GM18498 (cell line): Measurements from ENCODE around the gene MID1.

Source experiments
- ATAC-seq: cut with Tn5 transposase; IDR thresholded peaks from one replicate; pipeline ENCODE4 v1.9.1; 2021; ENCODE audit warnings: mild to moderate bottlenecking, moderate library complexity; ENCODE audit not compliant: unreplicated experiment

The MID1 gene

DNA sequence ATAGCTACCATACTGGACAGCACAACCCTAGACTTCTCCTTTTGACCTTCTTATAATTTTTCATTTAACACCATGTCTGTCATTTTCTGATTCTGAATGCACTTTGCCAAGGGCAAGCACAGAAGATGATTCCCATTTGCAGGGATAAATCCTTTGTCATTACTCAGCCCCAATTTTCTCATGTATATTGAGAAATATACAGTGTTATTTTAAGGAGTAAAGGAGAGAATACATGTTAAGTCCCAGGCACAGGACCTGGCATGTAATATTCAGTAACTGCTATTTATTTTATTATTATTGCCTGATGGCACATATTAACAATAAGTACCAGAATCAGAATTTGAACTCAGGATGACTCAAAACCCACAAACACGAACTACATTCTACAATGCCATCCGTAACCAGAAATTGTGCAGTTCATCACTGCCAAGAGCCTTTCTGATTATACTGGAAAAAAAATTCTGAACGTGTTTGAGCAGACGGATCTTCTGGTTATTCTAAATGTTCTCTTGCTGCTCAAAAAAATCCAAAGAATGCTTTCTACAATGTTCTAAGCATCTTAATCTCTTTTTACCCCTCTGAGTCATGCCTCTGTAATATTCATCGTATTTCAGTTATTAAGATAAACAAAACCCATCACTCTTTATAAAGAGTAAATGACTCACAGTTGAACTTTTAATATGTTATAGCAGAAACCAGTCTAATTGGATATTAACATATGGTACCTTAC lies 170.0 kb downstream of the MID1 start:
- ATAC-seq: no peak

DNA sequence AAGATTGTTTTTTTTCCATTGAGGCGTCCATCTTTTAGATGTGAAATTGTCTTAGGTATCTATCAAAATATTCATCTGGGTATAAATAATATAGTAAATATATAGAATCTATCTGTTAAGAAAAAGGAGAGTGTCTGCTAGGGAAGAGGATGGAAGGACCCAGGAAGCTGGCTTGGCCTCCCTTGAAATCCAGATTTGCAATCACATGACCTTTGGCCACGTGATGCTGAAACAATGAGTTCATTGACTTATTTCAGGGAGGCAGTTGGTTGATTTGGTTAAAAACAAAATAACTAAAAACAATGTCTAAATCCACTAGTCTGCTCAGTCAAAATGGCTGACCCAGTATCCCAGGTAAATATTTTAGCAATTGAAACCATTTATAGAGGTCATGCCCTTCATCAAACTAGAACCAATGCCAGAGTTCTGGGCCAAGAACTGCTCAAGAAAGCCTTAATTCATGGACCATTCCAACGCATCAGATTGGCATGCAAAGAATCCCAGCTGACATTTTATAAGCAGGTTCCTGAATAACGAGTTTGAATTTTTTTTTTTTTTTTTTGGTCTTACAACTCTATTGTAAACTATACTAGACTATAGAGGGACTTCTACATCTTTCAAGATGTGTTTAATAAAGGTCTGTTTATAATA lies 172.7 kb downstream of the MID1 start:
- ATAC-seq: no peak

DNA sequence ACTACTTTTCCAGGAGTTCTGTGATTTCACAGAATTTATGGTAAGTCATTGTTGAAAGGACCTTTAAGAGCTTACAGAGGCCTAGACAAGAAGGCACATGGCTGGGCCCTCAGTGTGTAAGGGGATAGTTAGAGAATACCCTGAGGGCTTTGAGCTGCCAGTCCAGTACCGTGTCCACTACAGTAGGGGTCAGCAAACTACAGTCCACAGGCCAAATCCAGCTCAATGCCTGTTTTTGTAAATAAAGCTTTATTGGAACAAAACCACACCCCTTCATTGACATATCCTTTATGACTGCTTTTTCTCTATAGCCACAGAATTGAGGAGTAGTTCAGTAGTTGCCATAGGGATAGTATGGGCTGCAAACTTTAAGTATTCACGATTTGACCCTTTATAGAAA lies 176.2 kb downstream of the MID1 start:
- ATAC-seq: no peak

DNA sequence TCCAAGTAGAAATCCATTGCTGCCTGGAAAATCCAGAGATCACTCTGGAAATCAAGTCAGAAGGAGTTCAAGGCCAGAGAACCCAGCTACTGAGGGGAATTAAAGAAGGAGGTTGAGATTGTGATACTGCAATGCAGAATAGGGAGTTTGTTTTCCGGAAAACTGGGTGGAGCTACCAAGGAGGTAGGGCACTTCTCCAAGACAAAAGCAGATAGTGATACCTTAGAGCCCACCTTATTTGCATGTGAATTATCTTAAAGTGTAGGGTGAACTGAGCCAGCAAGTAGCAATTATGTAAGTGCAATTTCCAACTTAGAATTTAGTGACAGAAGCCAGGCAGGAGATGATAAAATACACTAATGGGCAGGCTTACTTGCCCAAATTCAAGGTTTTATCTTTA lies 178.9 kb downstream of the MID1 start:
- no peak for ATAC-seq

DNA sequence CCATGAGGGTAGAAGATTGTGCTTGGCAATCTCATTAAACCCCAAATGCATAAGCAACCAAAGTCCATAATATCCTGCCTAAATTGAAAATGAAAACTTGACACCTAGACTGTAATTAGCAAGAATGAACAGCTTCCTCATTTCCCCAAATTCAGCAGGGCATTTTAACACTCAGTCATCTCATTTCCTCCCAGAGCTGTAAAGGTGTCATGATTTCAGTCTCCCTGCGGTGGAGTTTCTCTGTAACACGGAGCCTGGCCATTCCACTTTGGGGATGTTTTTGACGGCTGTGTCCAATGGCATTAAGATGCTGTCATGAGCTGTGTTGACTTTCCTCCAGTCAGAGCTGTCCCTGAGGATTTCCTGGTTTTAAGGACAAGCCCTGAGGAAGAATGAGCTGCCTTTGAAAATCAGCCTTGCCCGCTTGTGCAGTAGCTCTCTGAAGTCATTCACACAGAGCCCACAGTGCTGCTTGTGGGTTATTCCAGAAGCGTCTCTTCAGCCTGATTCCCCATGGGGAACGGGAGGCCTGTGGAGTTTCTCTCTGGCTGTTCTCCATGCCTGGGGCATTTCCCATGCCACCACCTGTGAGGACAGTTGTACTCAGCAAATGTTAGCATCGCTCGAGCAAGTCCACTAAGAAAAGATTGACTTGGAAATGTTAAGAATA lies 187.0 kb downstream of the MID1 start:
- ATAC-seq: no peak

DNA sequence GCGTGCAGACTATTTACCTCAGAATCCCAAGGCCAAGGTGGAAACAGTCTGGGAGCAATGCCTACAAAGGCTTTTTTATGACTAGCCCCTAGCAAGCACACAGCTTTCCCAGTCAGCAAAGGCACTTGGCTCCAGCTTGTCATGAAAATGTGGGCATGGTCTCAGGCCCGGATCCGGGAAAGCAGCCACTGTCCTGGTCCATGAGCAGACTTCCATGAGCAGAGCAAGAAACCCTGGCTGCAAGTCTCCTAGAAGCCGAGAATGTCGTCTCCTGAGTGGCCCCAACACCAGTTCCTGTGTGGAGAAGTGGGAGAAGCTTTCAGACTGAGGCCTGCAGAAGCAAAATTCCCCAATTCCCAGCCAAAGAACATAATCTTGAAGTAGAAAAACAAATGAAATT lies 190.5 kb downstream of the MID1 start:
- no peak for ATAC-seq

DNA sequence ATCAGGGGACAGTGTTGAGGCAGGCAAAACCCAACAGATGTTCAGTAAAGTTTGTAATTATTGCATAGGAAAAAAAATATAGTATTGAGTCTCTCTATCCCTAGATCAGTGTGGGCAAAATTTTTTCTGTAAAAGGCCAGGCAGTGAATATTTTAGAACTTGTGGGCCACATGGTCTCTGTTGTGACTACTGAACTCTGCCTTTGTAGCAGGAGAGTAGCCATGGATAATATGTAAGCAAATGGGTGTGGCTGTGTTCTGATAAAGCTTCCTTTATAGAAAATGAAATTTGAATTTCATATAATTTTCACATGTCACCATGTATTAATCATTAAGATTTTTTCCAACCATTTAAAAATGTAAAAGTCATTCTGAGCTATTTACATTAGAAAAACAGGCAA lies 193.1 kb downstream of the MID1 start:
- no peak for ATAC-seq

DNA sequence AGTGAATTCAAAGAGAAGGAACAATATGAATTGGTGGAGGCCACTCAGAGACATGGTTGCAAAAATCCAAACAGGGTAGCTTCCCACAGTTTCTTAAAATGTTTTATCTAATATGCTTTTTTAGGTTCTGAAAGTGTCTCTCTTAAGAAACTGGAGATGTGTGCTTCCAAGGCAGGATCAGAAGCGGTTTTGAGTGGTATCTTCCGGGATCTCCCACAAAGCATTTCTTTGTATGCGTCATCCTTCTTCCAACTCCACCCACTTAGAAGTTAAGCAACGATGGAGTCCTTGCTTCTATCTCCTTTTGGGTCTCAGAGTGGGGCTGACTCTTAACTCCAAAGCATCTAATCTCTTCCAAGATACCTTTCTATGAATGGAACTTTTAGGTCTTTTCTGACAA lies 196.7 kb downstream of the MID1 start:
- no peak for ATAC-seq

DNA sequence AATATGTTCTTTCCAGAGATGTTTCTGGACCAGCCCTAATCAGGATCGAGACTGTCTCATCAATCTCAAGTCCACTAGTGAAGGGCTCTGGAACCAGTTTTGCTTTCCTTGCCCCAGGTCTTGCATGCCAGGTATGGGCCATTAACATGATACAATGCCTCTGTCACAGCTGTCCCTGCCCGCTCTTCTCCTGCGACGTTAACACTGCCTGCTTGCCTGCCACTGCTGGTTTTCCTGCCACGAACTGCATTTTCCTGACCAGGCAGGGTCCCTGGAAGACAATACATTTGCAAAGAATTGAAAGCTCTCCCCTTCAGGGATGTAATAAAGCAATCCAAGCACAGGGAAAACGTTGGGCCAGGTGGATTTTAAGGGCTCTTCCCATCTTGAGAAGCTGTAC lies 200.3 kb downstream of the MID1 start:
- no peak for ATAC-seq

DNA sequence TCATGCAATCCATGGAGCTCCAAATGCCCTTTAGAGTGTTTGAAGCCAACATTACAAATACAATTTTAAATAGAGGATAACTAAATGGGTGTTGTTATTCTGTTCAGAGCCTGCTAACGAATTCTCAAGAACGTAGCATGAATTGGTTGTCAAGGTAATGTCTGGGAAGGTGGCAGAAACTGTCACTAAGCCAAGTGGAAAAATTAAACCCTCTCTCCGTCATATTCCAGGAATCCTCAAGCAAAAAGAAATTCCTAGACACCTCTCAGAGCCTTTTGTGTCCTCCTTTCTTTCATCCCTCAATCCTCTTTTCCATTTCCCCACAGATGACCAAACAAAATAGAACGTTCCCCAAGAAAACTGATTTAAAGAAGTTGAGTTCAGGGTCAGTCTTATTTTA lies 204.0 kb downstream of the MID1 start:
- no peak for ATAC-seq

DNA sequence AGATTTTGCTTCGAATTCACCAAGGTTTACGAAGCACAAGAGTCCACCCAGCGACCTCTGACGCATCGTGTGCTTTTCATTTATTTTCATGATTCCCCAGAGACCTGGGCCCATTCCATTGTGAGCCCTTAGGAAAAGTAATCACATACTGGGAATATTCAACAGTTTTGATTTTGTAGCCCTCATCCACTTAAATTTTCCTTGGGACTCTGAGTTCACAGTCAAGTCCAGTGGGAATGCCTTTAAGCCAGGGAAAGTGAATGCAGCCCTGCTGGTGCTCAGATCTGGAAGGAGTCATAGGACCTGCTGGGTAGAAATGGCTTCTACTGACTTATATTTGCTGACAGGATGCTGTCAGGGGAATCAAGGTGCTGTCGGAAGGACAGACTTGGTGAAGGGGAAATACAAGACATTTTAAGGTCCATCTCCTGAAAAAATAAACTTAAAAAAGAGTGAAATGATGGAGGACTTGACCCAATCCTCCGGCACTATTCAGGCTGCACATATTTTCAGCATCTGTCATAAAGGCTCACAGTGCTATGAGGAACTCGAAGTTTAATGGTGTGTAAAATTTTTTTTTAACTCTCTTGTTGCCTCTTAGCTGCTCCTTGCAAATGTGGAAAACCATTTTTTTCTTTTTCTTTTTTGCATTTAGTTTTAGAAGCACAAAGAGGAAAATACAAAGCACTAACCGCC lies 204.9 kb downstream of the MID1 start:
- no peak for ATAC-seq

DNA sequence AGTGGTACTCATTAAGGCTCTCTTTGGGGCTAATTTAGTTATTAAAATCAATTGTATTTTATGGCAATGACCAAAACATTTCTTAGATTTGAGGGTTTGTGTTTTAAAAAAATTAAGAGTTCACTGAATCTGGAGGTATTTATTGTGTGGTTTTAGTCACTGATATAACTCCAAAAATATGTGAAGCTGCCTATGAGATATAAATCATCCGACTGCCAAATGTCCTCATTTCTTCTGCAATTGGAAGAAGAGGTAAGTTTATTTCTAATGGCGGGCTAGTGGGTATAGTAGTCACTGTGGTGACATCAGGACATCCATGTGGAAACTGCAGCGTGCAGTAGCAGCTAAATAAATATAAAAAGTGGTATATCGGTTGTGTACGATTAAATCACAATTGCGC lies 205.5 kb downstream of the MID1 start:
- no peak for ATAC-seq

DNA sequence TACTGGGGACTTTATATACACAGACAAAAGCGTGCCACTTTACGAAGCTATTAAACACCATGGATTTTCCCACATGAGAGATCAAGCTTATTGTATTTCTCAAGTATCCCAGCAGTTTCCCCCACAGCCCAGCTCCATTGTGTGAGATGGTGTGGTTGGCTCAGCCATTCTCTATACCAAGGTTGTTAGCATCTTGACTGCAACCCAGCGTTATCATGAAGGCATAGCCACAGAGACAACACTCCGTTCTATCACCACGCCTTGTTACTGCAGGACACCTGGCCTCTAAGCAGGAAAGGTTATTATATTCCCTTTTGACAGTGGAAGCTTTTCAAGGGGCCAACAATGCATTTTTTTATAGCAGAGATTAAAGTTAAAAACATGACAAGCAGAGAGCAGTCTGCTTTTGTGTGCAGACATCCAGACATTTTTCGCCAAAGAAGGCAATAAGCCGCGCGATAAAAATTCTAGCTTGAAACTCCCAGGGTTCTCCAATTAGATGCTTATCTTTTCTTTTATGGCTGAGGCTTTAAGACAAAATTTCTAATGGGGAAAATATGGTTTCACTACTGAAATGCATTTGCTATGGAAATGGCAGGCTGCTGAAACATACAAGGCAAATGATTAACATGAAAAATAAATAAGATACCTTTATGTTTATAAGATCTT lies 206.1 kb downstream of the MID1 start:
- no peak for ATAC-seq

DNA sequence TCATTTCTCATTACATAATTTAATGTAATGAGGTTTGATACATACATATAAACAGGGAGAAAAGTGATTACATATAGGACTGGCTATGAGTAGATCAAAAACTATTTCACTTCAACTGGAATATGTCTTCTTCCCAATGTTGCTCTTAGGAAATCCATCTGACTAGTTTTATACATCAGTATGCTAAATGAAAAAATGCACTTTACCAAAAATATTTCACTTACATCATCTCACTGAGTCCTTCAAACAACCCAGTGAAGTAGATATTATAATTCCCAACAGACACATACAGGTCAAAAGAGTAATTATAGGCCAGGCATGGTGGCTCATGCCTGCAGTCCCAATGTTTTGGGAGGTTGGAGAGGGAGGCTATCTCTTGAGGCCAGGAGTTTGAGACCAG lies 215.9 kb downstream of the MID1 start:
- no peak for ATAC-seq

DNA sequence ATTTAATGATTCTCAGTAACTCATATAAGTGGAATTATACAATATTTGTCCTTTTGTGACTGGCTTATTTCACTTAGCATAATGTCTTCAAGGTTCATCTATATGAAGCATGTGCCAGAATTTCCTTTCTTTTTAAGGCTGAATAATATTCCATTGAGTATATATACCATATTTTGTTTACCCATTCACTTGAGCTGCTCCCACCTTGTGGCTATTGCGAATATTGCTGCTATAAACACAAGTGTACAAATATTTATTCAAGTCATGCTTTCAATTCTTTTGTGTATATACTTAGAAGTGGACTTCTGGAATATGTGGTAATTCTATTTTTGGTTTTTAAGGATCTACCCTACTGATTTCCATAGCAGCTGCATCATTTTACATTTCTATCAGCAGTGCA lies 219.1 kb downstream of the MID1 start:
- no peak for ATAC-seq

DNA sequence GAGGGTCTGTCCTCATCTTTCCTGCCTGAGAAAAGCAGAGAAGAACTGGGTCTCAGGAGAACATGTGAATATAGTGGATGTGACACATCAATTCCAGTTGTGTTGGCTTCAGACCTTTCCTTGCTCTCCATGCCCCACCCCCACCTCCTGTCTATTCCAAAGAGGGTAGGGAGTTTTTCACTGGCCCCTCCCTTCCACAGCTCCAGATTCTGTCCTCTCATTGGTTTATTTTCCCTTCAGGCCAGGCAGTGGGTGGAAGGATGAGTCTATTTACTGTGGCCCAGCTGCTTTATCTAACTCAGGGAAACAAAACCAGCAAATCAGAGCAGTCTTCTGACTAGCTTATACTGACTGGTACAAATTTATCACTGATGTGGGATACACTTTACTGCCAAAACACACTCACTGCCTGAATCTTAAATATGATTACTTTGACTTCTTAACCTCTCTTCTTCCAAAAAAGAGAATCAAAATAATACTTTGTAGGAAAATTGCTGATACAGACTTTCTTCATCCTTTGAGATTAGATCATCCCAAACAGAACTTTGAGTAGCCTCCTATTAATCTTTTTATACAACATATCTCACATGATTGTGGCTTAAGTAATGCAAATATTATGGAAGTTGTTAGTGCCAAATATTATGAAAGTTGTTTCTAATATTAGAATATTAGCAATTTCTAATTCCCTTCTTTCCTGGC lies 221.2 kb downstream of the MID1 start:
- ATAC-seq: no peak

DNA sequence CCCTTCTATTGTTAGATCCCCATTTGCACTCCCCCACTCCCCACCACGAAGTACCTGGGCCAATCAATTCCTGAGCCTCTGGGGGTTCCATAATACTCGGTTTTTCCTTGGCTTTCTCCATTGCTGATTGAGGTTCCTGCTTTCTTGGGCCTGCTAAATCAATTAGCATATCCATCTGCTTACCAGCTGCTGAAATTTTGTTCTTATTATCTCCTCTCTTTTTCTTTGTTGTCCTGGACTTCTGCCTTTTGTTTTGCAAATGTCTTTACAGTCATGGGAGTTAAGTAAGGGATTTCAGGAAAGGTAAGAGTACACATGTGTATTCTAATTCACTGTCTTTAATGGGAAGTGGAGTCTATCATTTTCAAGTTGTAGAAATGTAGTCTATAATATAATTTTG lies 222.2 kb downstream of the MID1 start:
- ATAC-seq: no peak

DNA sequence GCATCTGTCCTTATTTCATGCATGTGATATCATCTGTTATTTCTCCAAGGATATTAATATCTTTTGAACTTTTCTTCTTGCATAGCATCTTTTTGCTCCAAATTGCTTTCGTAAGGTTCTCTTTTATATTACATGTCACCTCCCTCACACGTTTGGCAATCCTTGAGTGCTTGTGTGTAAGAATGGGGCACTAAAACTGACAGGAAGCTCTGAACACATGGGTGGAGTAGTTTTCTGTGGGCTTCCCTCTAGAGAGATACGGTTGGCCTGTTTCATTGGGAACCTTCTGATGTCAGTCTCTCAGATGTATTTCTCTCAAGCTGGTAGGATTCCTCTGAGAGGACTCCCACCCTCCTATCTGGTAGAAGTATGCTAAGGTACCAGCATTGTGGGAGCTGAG lies 223.0 kb downstream of the MID1 start:
- no peak for ATAC-seq

DNA sequence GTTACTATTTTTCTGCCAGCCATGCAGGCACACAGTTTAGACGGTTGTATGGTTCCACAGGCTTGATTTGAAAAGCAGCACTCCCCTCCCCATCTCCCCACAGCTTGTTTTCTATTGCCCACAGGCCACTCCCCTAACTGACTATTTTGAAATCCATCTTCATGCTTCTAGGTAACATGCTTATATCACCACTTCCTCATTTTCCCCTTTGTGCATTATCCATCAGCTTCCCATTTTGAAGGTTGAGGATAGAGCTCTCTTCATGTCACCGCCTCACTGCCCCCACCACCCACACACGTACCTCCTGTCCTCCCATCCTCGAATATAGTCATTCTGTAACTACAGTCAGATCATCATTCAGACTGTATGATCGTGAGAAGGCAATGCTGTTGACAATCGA lies 224.7 kb downstream of the MID1 start:
- no peak for ATAC-seq
